Hepatocyte (in vitro differentiated cells): Measurements from ENCODE around the gene AKT2.

ENCODE experiments used
- CTCF ChIP-seq: fragments of 200-600 bp; sonication (generic); IDR thresholded peaks from 2 replicates; pipeline ENCODE4 v1.5.1; 2016; ENCODE audit warnings: antibody characterized with exemption, mild to moderate bottlenecking; ENCODE audit not compliant: poor library complexity
- EZH2 ChIP-seq: fragments of 200-600 bp; sonication (generic); IDR thresholded peaks from 2 replicates; pipeline ENCODE4 v1.6.1; 2016; ENCODE audit warnings: antibody characterized with exemption, mild to moderate bottlenecking, borderline replicate concordance
- EZH2phosphoT487 ChIP-seq: fragments of 200-600 bp; sonication (generic); IDR thresholded peaks from one replicate; pipeline ENCODE4 v1.6.1; 2018; ENCODE audit warnings: antibody characterized with exemption, mild to moderate bottlenecking, low read depth, moderate library complexity; ENCODE audit not compliant: unreplicated experiment, severe bottlenecking

DNA sequence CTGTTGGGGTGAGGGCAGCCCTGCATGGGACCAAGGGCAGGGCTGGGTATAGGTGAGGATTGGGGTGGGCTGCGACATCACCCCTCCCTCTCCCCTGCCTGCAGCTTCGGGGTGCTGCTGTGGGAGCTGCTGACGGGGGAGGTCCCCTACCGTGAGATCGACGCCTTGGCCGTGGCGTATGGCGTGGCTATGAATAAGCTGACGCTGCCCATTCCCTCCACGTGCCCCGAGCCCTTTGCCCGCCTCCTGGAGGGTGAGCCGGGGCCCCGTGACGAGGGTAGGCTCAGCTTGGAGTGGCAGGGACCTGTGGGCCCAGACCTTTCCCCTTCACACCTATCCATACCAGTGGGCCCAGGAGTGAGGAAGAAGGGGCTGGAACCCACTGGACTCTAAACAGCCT is 80.8 kb downstream of the AKT2 start:
- TF ChIP-seq CTCF (no peak), EZH2 (no peak), EZH2phosphoT487 (no peak)
